Ovary (tissue), 3 donors: ENCODE measurements around the gene GNPTG.

Source experiments
- EP300 ChIP-seq: sonication (generic); formaldehyde crosslinking; IDR thresholded peaks from one replicate; pipeline ENCODE4 v1.6.1; 2017; ENCODE audit warnings: antibody characterized with exemption
- POLR2A ChIP-seq: fragments of 450-650 bp; IDR thresholded peaks from one replicate; pipeline ENCODE4 v1.6.1; 2017; ENCODE audit warnings: antibody characterized with exemption, mild to moderate bottlenecking, moderate library complexity
- TF ChIP-seq, protein P1 (sequence below), 3 donors: fragments of 450-650 bp in 2 of 3; fragments of 200-600 bp in 1 of 3; IDR thresholded peaks; one replicate each; pipeline versions ENCODE4 v1.5.1 to v1.8.0; 2016 to 2022; ENCODE audit warnings: antibody characterized with exemption in 3 of 3, mild to moderate bottlenecking in 1 of 3
- donor health status: DM: no; HTN: no; CAD: no.

DNA sequence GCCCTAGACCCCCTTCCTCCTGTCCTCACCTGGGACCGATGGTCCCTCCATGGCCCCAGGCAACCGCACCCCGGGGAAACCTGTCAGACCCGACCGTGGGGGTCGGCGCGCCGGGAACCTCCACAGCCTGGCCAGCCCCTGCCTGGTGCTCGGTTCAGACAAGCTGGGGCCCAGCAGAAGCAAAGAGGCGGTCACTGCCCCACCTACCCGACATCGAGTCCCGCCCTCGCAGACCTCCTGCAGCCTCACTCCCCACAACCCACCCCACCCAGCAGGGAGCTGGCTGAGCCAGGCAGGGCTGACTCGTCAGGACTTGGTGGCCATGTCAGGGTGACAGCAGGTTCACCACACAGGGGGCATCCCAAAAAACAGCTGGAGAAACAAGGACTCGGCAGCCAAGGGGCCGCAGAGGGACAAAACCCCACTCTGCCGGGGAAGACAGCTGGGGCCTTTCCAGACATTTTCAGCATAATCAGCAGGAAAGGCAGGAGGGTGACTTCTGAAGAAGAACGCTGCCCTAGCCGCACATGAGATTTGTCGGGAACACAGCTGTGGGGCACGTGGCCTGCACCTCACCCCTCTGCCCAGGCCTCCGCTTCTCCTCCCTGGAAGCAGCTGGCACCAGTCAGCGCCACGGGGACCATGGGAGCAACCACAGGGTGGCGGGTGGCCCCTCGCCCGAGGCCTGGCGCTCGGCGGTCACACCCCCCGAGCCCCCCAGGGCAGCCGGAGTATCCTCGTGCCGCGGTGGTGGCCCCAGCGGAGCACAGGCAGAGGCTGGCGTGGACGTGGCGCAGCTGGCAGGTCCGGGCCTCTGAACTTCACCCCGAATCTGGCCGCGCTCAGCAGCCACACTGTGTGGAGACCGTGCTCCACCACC is 22.9 kb downstream of the GNPTG start:
- TF ChIP-seq, protein P1, sequence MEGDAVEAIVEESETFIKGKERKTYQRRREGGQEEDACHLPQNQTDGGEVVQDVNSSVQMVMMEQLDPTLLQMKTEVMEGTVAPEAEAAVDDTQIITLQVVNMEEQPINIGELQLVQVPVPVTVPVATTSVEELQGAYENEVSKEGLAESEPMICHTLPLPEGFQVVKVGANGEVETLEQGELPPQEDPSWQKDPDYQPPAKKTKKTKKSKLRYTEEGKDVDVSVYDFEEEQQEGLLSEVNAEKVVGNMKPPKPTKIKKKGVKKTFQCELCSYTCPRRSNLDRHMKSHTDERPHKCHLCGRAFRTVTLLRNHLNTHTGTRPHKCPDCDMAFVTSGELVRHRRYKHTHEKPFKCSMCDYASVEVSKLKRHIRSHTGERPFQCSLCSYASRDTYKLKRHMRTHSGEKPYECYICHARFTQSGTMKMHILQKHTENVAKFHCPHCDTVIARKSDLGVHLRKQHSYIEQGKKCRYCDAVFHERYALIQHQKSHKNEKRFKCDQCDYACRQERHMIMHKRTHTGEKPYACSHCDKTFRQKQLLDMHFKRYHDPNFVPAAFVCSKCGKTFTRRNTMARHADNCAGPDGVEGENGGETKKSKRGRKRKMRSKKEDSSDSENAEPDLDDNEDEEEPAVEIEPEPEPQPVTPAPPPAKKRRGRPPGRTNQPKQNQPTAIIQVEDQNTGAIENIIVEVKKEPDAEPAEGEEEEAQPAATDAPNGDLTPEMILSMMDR (IDR thresholded peaks at IDR 0.05): no peak
- no peak for TF ChIP-seq POLR2A
- TF ChIP-seq EP300: no peak
